HepG2 (cell line): ENCODE measurements around the gene LIME1. TPM values are rescaled to one million over a fixed set of nuclear protein-coding genes. Genes with fewer than 3 reads are reported as not detected.

Source experiments
- ATF6 ChIP-seq: sonication (generic); formaldehyde crosslinking; conservative IDR thresholded peaks from 2 replicates; pipeline ENCODE4 v1.4.0; 2020; ENCODE audit warnings: missing genetic modification reagents
- ERF ChIP-seq: IDR thresholded peaks from 2 replicates; pipeline ENCODE4 v1.6.1; 2018; ENCODE audit warnings: missing biosample characterization, missing genetic modification reagents
- FOXM1 ChIP-seq: sonication (generic); formaldehyde crosslinking; IDR thresholded peaks from 2 replicates; pipeline ENCODE4 v1.5.0; 2020; ENCODE audit warnings: missing genetic modification reagents
- FOXO4 ChIP-seq: sonication (generic); formaldehyde crosslinking; conservative IDR thresholded peaks from 2 replicates; pipeline ENCODE4 v1.8.1; 2023; ENCODE audit warnings: missing genetic modification reagents
- KLF6 ChIP-seq: IDR thresholded peaks from 2 replicates; pipeline ENCODE4 v1.8.0; 2016; ENCODE audit warnings: missing biosample characterization, missing genetic modification reagents
- NFE2L1 ChIP-seq: sonication (generic); formaldehyde crosslinking; IDR thresholded peaks from 2 replicates; pipeline ENCODE4 v1.4.0; 2020; ENCODE audit warnings: missing genetic modification reagents, mild to moderate bottlenecking, borderline replicate concordance
- PAX8 ChIP-seq: sonication (generic); formaldehyde crosslinking; IDR thresholded peaks from 2 replicates; pipeline ENCODE4 v1.8.0; 2022; ENCODE audit warnings: mild to moderate bottlenecking, missing genetic modification reagents, borderline replicate concordance
- PHF5A ChIP-seq: IDR thresholded peaks from one replicate; pipeline ENCODE4 v1.6.1; 2018; ENCODE audit warnings: low read depth, missing genetic modification reagents; ENCODE audit not compliant: unreplicated experiment
- RARG ChIP-seq: sonication (generic); formaldehyde crosslinking; IDR thresholded peaks from 2 replicates; pipeline ENCODE4 v1.4.0; 2020; ENCODE audit warnings: low read depth, mild to moderate bottlenecking, missing genetic modification reagents
- RFX1 ChIP-seq: fragments of 450-650 bp; IDR thresholded peaks from 2 replicates; pipeline ENCODE4 v1.6.1; 2017
- ZBTB39 ChIP-seq: sonication (generic); formaldehyde crosslinking; IDR thresholded peaks from 2 replicates; pipeline ENCODE4 v1.5.0; 2020; ENCODE audit warnings: missing genetic modification reagents
- ZFP37 ChIP-seq: sonication (generic); formaldehyde crosslinking; IDR thresholded peaks from 2 replicates; pipeline ENCODE4 v1.4.0; 2020; ENCODE audit warnings: missing genetic modification reagents, borderline replicate concordance
- ZMYM4 ChIP-seq: sonication (generic); formaldehyde crosslinking; IDR thresholded peaks from 2 replicates; pipeline ENCODE4 v1.8.1; 2023; ENCODE audit warnings: mild to moderate bottlenecking, missing genetic modification reagents
- ZNF20 ChIP-seq: sonication (generic); formaldehyde crosslinking; IDR thresholded peaks from 2 replicates; pipeline ENCODE4 v1.4.0; 2020; ENCODE audit warnings: mild to moderate bottlenecking, moderate library complexity, missing genetic modification reagents
- ZNF318 ChIP-seq: sonication (generic); formaldehyde crosslinking; IDR thresholded peaks from 2 replicates; pipeline ENCODE4 v1.4.0; 2020; ENCODE audit warnings: mild to moderate bottlenecking, missing genetic modification reagents
- ZNF737 ChIP-seq: sonication (generic); formaldehyde crosslinking; IDR thresholded peaks from 2 replicates; pipeline ENCODE4 v1.5.0; 2020; ENCODE audit warnings: missing genetic modification reagents, mild to moderate bottlenecking, borderline replicate concordance
- ZSCAN20 ChIP-seq: sonication (generic); formaldehyde crosslinking; IDR thresholded peaks from 2 replicates; pipeline ENCODE4 v1.4.0; 2020; ENCODE audit warnings: missing genetic modification reagents, mild to moderate bottlenecking, borderline replicate concordance
- polyA plus RNA-seq, 8 experiments: library from polyadenylated mRNA; depleted of rRNA in 3 of 8; stranded (reverse) in 7 of 8; unstranded in 1 of 8; fragments of >200 nt; fragmentation: Illumina TruSeq in 4 of 8; extraction: Trizol in 4 of 8; gene quantifications; 2 replicates each; pipeline versions ENCODE4 v1.2.1 to v1.2.3, GENCODE V29; 2011 to 2016; ENCODE audit warnings: low read depth in 4 of 8, missing spikeins in 1 of 8, mixed read lengths in 1 of 8; ENCODE audit not compliant: insufficient read depth in 1 of 8
- total RNA-seq, 5 experiments: library from RNA; depleted of rRNA; stranded (reverse); fragments of >200 nt; fragmentation: Illumina TruSeq; extraction: Trizol; gene quantifications; 2 replicates each; pipeline ENCODE4 v1.2.3, GENCODE V29; 2016; ENCODE audit warnings: low read depth in 1 of 5

LIME1 gene
- total and polyA plus RNA-seq, 2 of the 13 experiments (the other 11 are each of a cell fraction or from before 2014, with no cell fraction given): 13.0 to 61.5 TPM

- TF ChIP-seq FOXO4 (CRISPR knock-in tag) (0 out of 2 replicates have a peak, but pooled peaks have one; percentile 85), ZNF737 (CRISPR knock-in tag) (no peak), FOXM1 (CRISPR knock-in tag) (no peak), ZNF318 (CRISPR knock-in tag) (no peak), KLF6 (CRISPR knock-in tag) (no peak), ZBTB39 (CRISPR knock-in tag) (no peak), ZFP37 (CRISPR knock-in tag) (peak; percentile 40; the same call in 1 of the 2 replicates), RARG (CRISPR knock-in tag) (peak; percentile 95), ATF6 (CRISPR knock-in tag) (peak; percentile 20; the same call in 1 of the 2 replicates), RFX1 (no peak), PHF5A (CRISPR knock-in tag) (no peak), ERF (no peak), ZNF20 (CRISPR knock-in tag) (peak; percentile 70), PAX8 (CRISPR knock-in tag) (no peak; the same call in 1 of the 2 replicates), ZSCAN20 (CRISPR knock-in tag) (no peak), ZMYM4 (CRISPR knock-in tag) (no peak), NFE2L1 (CRISPR knock-in tag) (0 out of 2 replicates have a peak, but pooled peaks have one; percentile 9)
These were observed 2.2 kb downstream of the LIME1 start (continued) for GRCh38 chr20:63738687-63739129.
